SJSA1 (cell line): Measurements from ENCODE around the gene CCDC78. TPM values are rescaled to one million over a fixed set of nuclear protein-coding genes. Genes with fewer than 3 reads are reported as not detected.
A peak's percentile ranks its signal among the peaks of the same experiment; 100 is the strongest.
"Not testable (repeated sequence)": the region's sequence is repeated elsewhere in the genome, so short reads cannot be mapped to it uniquely, and the experiment has no call there.

ENCODE experiments used
- DNase-seq, 2 experiments: peaks; one replicate each; pipeline ENCODE4 v3.0.0-alpha.2; 2015 to 2020; ENCODE audit warnings: low spot score in 2 of 2, low read depth in 1 of 2
- H3K27ac ChIP-seq: fragments of 250-450 bp; sonication (Bioruptor Pico); 2 replicates; pipeline ENCODE4 v1.5.1; 2020; ENCODE audit warnings: mild to moderate bottlenecking, moderate library complexity
- H3K27me3 ChIP-seq: fragments of 250-450 bp; sonication (Bioruptor Pico); replicated peaks from 2 replicates; pipeline ENCODE4 v1.5.1; 2020; ENCODE audit warnings: mild to moderate bottlenecking, moderate library complexity
- H3K36me3 ChIP-seq: fragments of 250-450 bp; sonication (Bioruptor Pico); 2 replicates; pipeline ENCODE4 v1.5.1; 2020; ENCODE audit warnings: mild to moderate bottlenecking
- H3K4me1 ChIP-seq: fragments of 250-450 bp; sonication (Bioruptor Pico); replicated peaks from 2 replicates; pipeline ENCODE4 v1.6.1; 2021; ENCODE audit warnings: mild to moderate bottlenecking
- H3K4me3 ChIP-seq: fragments of 250-450 bp; sonication (Bioruptor Pico); 2 replicates; pipeline ENCODE4 v1.5.1; 2020; ENCODE audit warnings: mild to moderate bottlenecking
- H3K9me3 ChIP-seq: fragments of 250-450 bp; sonication (Bioruptor Pico); replicated peaks from 2 replicates; pipeline ENCODE4 v1.5.1; 2020; ENCODE audit warnings: mild to moderate bottlenecking
- total RNA-seq: library from RNA; depleted of rRNA; stranded (reverse); fragments of >200 nt; shearing (Covaris generic); gene quantifications from 2 replicates; pipeline ENCODE4 v1.2.3, GENCODE V29; 2014

The CCDC78 gene
- total RNA-seq, 1 experiment from 2014 or later = 0.26 TPM

- Histone ChIP-seq H3K27ac (no peak overlapping the region), H3K4me1 (no peaks in the 10 kb centered on the region), H3K9me3 (no peaks in the 10 kb centered on the region), H3K36me3 (no peaks in the 10 kb centered on the region), H3K27me3 (peaks cover 80% of the 10 kb centered on the region), H3K4me3 (no peak overlapping the region)
- DNase-seq = no peak
Observed at GRCh38 chr16:703406-703805, 22.8 kb downstream of the CCDC78 start.

- Histone ChIP-seq H3K36me3 (no peaks in the 10 kb centered on the region), H3K4me3 (no peak overlapping the region), H3K9me3 (no peaks in the 10 kb centered on the region), H3K27me3 (peaks cover 84% of the 10 kb centered on the region), H3K4me1 (no peaks in the 10 kb centered on the region), H3K27ac (no peak overlapping the region)
- DNase-seq = no peak
Observed at GRCh38 chr16:702341-702740, 23.9 kb downstream of the CCDC78 start.

- DNase-seq = no peak
- Histone ChIP-seq H3K27me3 (peaks cover 76% of the 10 kb centered on the region), H3K36me3 (no peaks in the 10 kb centered on the region), H3K27ac (no peak overlapping the region), H3K4me3 (no peak overlapping the region), H3K4me1 (no peaks in the 10 kb centered on the region), H3K9me3 (no peaks in the 10 kb centered on the region)
Observed at GRCh38 chr16:700684-701584, 25.3 kb downstream of the CCDC78 start.

- Histone ChIP-seq H3K36me3 (no peaks in the 10 kb centered on the region), H3K27ac (no peak overlapping the region), H3K4me1 (no peaks in the 10 kb centered on the region; the same call in 1 of the 2 replicates), H3K27me3 (peaks cover 81% of the 10 kb centered on the region), H3K4me3 (no peak overlapping the region), H3K9me3 (no peaks in the 10 kb centered on the region)
- no peak for DNase-seq
Observed at GRCh38 chr16:698911-699671, 27.2 kb downstream of the CCDC78 start.

- Histone ChIP-seq H3K36me3 (no peaks in the 10 kb centered on the region), H3K4me1 (peaks cover 2% of the 10 kb centered on the region), H3K9me3 (no peaks in the 10 kb centered on the region), H3K27me3 (peaks cover 76% of the 10 kb centered on the region), H3K27ac (no peak overlapping the region), H3K4me3 (no peak overlapping the region)
- DNase-seq = no peak
Observed at GRCh38 chr16:695355-696089, 30.7 kb downstream of the CCDC78 start.

GRCh38 chr16:694863-695354 lies 31.3 kb downstream of the CCDC78 start:
- no peaks in the 10 kb centered on the region for H3K9me3 ChIP-seq
- no peaks in the 10 kb centered on the region for H3K36me3 ChIP-seq
- DNase-seq = no peak
- H3K4me1 ChIP-seq = peaks cover 4% of the 10 kb centered on the region
- no peak overlapping the region for H3K27ac ChIP-seq
- H3K27me3 ChIP-seq = peaks cover 70% of the 10 kb centered on the region
- H3K4me3 ChIP-seq = no peak overlapping the region

- no peaks in the 10 kb centered on the region for H3K9me3 ChIP-seq
- no peak overlapping the region for H3K27ac ChIP-seq
- peaks cover 64% of the 10 kb centered on the region for H3K27me3 ChIP-seq
- H3K36me3 ChIP-seq = no peaks in the 10 kb centered on the region
- H3K4me3 ChIP-seq = no peak overlapping the region
- DNase-seq = no peak
- peaks cover 8% of the 10 kb centered on the region for H3K4me1 ChIP-seq
Observed at GRCh38 chr16:694187-694862, 31.9 kb downstream of the CCDC78 start.

- Histone ChIP-seq H3K27ac (no peak overlapping the region), H3K27me3 (peaks cover 59% of the 10 kb centered on the region), H3K4me3 (no peak overlapping the region), H3K36me3 (no peaks in the 10 kb centered on the region), H3K4me1 (peaks cover 14% of the 10 kb centered on the region), H3K9me3 (no peaks in the 10 kb centered on the region)
- no peak for DNase-seq
Observed at GRCh38 chr16:693766-694165, 32.5 kb downstream of the CCDC78 start.

- H3K4me3 ChIP-seq = no peak overlapping the region
- DNase-seq = no peak
- peaks cover 56% of the 10 kb centered on the region for H3K27me3 ChIP-seq
- no peak overlapping the region for H3K27ac ChIP-seq
- H3K9me3 ChIP-seq = no peaks in the 10 kb centered on the region
- H3K4me1 ChIP-seq = peaks cover 14% of the 10 kb centered on the region
- no peaks in the 10 kb centered on the region for H3K36me3 ChIP-seq
Observed at GRCh38 chr16:693364-693763, 32.9 kb downstream of the CCDC78 start.

GRCh38 chr16:692356-693108 lies 33.7 kb downstream of the CCDC78 start:
- no peak for DNase-seq
- H3K27me3 ChIP-seq = peaks cover 52% of the 10 kb centered on the region
- peaks cover 14% of the 10 kb centered on the region for H3K4me1 ChIP-seq
- H3K4me3 ChIP-seq = no peak overlapping the region
- H3K36me3 ChIP-seq = peaks cover 6% of the 10 kb centered on the region; the same call in 1 of the 2 replicates
- no peak overlapping the region for H3K27ac ChIP-seq
- H3K9me3 ChIP-seq = no peaks in the 10 kb centered on the region

GRCh38 chr16:691242-691641 lies 35.0 kb downstream of the CCDC78 start:
- not testable (repeated sequence) for H3K9me3 ChIP-seq, DNase-seq, H3K27ac ChIP-seq, H3K4me3 ChIP-seq
- Histone ChIP-seq H3K4me1 (peaks cover 14% of the 10 kb centered on the region), H3K27me3 (peaks cover 50% of the 10 kb centered on the region), H3K36me3 (peaks cover 19% of the 10 kb centered on the region)

- no peak for DNase-seq
- peak overlapping the region; percentile 36; the same call in 1 of the 2 replicates for H3K27ac ChIP-seq
- H3K27me3 ChIP-seq = peaks cover 33% of the 10 kb centered on the region
- H3K36me3 ChIP-seq = peaks cover 35% of the 10 kb centered on the region
- H3K9me3 ChIP-seq = no peaks in the 10 kb centered on the region
- H3K4me1 ChIP-seq = peaks cover 17% of the 10 kb centered on the region
- peak overlapping the region; percentile 71 for H3K4me3 ChIP-seq
Observed at GRCh38 chr16:689175-689897, 36.9 kb downstream of the CCDC78 start.
